Suppressor macrophage treated with lipopolysaccharide for 4 hours (primary cell): ENCODE measurements around the gene B4GALT2.

Experiments
- DNase-seq: peaks from one replicate; pipeline ENCODE4 v3.0.0-alpha.2; 2020

B4GALT2 gene

DNA sequence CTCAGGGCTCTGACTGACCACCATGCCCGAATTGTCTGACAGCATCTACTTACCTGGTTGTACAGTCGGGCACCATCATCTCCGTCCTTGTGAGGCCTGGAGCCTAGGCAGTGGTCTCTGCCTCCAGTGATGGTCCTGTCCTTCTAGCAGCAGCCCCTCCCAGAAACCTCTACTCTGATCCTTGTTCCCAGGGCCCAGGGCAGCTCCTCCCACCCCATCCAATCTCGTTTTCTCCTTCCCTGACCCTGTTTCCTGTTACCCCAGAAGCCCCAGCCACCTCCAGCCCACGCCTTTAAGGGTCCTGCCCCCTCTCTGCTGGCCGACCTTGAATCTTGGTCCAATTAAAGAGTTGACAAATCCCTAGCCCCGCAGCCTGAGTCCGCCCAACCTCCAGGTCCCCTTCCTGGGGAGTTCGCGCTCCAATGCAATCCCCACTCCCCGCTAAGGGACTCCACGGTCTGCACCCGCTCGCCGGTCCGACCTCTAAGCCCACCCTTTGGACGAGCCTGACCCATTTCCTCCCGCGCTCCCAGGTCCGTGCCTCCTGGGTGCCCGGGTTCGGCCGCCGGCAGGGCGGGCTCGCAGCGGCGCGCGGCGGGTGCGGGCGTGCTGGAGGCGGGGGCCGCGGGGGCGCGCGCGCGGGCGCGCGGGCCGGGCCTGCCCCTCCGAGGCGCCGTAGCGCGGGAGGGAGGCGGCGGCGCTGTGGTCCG lies at the start of gene B4GALT2:
TSS of gene B4GALT2 (plus strand) at position 660 of the 710 bp plus-strand sequence. CDS start 1,951 bp downstream, outside the sequence.
- DNase-seq = peak; percentile 26

DNA sequence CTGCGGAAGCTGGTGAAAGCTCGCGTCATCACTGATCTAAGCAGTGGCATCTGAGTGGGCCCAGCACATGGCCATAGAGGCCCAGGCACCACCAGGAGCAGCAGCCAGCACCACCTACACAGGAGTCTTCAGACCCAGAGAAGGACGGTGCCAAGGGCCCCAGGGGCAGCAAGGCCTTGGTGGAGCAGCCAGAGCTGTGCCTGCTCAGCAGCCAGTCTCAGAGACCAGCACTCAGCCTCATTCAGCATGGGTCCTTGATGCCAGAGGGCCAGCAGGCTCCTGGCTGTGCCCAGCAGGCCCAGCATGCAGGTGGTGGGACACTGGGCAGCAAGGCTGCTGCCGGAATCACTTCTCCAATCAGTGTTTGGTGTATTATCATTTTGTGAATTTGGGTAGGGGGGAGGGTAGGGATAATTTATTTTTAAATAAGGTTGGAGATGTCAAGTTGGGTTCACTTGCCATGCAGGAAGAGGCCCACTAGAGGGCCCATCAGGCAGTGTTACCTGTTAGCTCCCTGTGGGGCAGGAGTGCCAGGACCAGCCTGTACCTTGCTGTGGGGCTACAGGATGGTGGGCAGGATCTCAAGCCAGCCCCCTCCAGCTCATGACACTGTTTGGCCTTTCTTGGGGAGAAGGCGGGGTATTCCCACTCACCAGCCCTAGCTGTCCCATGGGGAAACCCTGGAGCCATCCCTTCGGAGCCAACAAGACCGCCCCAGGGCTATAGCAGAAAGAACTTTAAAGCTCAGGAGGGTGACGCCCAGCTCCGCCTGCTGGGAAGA lies 48.7 kb upstream of the B4GALT2 start:
- no peak for DNase-seq

GRCh38 chr1:43930949-43931275 lies 48.1 kb upstream of the B4GALT2 start:
- no peak for DNase-seq

DNA sequence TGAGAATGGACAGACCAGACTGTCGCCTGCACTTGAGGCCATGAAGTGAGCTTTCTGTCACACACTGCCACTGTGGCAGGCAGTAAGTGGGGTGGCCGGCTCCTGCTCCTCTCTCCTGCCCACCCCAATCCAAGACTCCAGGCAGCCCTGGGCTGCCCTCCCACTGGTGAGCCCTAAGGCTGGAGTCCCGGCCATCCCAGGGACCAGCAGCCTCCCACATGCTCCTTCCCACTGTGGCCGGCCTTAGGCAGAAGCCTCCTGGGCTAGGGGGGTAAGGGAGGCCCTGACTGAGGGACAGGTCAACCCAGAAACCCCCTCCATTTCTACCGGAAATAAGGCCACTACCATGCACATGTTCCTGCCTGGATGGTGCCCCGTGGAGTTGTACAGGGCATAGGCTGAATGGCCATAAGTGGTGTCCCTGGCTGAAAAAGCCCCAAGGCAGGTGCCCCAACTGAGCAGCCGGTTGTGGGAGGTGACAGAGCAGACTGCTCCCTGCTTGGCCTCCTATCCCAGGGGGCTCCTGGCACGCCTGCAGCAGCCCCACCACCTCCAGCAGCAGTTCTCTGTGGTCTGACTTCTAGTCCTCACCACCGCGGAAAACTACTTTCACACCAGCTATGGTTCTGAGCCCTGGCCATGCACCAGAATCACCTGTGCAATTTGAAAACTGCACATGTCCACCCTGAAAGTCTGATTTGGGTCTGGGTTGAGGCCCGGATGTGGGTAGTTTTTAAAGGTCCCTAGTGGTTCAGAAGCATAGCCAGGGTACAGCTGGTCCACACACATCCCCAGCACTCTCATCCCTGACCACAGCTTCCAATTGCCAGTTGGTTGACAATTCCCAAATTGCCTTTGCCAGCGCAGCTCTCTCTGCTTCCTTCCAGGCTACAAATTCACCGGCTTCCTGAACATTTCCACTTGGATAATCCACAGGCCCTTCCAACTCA lies 47.0 kb upstream of the B4GALT2 start:
- DNase-seq = no peak

GRCh38 chr1:43932786-43933385 lies 46.1 kb upstream of the B4GALT2 start:
- no peak for DNase-seq

- DNase-seq = no peak
Observed at GRCh38 chr1:43933386-43934100, 45.5 kb upstream of the B4GALT2 start, which contains the start of gene ARTN. TSS of gene ARTN (plus strand) at chr1:43933801. CDS start at chr1:43935657, 1,856 bp downstream.

DNA sequence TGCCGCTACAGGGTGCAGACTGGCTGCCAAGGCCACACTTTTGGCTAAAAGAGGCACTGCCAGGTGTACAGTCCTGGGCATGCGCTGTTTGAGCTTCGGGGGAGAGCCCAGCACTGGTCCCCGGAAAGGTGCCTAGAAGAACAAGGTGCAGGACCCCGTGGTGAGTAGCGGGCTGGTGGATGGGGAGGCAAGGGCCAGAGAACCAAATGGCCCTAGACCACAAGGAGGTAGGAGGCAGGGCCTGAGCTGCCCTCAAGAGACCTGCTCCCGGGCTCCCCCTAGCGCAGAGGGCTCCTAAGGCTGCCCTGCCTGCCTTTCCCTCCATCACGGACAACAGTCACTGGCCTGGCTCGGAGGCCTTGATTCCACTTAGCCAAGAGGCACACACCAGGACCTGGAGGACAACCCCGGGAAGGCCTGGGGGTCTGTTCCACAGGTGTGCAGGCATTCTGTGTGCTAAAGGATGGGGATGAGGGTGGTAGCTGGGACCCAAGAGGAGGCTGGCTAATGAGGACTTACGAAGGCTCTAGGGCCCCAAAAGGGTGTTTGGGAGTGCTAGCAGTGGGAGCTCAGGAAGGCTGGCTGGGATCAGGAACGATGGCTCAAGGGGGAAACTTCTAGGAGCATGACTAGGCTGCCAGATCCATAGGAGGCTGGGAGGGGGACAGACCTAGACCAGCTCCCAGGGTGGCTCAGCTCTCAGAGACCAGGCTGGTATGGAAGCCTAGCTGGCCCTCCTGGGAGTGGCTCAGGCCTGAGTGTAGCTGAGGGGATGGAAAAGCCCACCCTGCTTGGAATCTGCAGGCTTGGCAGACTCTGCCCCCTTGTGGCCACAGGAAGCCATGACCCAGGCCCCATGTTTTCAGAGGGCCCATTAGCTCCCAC lies 44.7 kb upstream of the B4GALT2 start:
- DNase-seq = peak; percentile 84

- DNase-seq = no peak
Observed at GRCh38 chr1:43934986-43935324, 44.1 kb upstream of the B4GALT2 start.

DNA sequence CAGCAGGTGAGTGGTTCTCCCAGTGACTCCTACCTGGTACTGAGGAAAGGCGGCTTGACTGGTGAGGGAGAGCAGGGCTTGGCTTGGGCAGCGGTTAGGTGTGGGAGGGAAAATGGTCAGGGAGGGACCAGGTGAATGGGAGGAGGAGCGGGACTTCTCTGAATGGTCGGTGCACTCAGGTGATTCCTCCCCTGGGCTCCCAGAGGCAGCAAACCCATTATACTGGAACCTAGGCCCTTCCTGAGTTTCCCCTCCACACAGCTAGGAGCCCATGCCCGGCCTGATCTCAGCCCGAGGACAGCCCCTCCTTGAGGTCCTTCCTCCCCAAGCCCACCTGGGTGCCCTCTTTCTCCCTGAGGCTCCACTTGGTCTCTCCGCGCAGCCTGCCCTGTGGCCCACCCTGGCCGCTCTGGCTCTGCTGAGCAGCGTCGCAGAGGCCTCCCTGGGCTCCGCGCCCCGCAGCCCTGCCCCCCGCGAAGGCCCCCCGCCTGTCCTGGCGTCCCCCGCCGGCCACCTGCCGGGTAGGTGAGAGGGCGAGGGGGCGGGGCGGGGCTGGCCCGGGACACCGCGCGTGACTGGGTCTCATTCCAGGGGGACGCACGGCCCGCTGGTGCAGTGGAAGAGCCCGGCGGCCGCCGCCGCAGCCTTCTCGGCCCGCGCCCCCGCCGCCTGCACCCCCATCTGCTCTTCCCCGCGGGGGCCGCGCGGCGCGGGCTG lies 43.1 kb upstream of the B4GALT2 start:
- DNase-seq = no peak

- DNase-seq = peak; percentile 48
Observed at GRCh38 chr1:43936431-43937151, 42.4 kb upstream of the B4GALT2 start.

GRCh38 chr1:43937179-43937865 lies 41.7 kb upstream of the B4GALT2 start:
- DNase-seq = no peak

- DNase-seq = no peak
Observed at GRCh38 chr1:43938383-43938782, 40.6 kb upstream of the B4GALT2 start.

DNA sequence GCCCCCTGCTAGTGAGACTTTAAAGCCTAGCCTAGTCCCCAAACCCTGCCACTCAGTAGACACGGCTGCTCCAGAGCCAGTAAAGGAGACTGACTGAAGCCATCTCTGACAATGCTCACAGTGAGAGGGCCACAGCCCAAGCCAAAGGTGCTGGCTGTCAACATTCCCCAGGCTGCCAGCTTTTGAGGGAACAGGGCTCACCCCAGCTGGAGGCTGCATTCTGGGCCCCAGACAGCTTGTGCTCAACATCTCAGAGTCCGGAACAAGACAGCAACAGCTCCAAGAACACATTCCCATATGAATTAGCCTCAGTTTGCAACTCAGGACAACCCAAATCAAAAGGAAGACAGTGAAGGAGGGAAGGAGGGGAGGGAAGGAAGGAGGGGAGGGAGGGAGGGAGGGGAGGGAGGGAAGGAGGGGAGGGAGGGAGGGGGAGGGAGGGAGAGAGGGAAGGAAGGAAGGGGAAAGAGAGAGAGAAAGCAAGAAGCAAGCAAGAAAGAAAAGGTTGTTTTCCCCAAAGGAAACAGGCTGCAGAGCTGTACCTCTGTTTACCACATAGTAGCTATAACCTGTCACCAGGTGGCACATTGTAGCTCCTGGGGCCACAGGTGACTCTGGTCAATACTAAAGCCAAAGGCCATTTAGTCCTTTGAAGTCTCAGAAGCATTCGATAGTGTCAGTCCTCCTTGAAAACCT lies 40.0 kb upstream of the B4GALT2 start:
- DNase-seq = no peak

DNA sequence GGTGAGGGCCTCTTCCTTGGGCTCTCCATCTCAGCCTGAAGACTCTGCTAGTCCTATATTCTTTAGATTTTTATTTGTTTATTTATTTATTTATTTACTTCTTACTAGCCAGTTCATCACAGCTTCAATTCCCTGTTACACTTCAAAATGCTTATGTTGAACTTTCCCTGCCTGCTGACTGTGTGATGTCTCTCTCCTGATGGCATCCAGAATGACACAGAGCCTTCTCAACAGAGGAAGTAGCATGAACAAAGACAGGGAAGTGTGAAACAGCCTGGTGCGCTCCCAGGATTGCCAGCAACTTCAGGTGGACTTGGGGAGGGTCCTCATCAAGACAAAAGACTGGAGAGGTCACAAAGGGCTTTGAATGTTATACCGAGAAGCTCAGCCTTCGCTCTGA lies 36.6 kb upstream of the B4GALT2 start:
- DNase-seq = peak; percentile 32

- no peak for DNase-seq
Observed at GRCh38 chr1:43944860-43945259, 34.1 kb upstream of the B4GALT2 start.

DNA sequence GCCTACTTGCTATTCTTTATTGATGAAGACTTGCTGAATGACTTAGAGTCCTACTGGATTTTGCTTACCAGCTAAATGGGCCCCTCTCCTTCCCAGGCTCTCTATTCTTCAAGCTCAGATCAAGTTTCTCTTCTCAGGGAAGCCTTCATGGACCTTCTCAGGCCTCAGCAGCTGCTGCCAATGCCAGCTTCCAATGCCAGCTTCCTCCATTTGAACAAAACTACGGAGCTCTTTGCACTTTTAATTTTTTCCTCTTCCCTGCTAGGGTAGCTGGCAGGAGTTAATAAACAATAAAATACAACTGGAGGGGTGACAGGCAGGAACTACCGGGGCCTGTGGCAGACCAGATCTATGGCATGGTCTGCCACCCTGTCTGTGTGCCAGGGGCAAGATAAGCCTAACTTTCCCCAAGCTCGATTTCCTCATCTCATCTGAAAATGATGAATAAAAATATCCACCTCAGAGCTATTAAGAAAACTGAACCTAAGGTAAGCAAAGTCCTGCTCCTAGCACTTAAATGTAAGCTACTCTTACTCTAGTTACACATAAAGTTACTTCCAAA lies 33.3 kb upstream of the B4GALT2 start:
- DNase-seq = no peak

DNA sequence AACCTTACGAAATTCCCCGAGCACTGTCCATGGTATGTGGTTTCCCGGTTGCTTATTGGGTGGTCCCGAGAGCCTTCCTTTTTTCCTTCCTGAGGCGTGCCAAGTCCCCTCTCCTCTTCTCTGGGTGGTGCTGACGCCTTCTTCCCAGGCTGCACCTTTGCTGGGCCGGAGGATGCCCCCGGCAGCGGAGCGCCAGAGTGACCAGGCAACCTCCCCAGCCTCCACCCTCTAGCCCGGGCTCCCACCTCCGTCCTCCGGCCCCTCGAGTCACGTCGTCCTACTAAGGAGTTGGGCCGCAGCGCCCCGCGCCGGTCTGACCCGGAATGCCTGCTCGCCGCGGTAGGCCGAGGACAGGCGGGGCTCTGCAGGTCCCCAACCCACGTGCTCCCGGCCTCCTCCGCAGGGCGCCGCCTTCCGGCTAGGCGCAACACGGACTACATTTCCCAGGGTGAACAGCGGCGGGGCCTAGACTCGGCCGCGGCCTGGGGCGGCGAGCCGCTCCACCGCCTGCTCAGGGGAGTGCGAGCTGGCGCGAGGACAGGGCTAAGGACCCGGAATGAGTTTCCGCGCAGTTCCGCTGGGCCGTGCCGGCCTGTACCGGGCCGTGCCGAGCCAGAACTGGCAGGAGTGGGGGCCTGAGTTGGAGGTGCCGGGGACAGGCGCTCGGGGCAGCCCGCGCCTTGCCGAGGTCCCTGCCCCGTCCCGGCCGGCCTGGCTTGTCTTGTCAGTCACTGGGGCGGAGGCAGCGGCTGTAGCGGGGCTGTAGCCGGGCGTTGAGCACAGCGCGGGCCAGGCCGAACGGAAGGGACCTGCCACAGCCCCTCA lies 32.6 kb upstream of the B4GALT2 start, which contains the start of gene IPO13:
TSS of gene IPO13 (plus strand) at position 715 of the 825 bp plus-strand sequence. CDS start 651 bp downstream, outside the sequence.
- DNase-seq = peak; percentile 98
